Measurements from ENCODE around the gene PLXND1. TPM values are rescaled to one million over a fixed set of nuclear protein-coding genes. Genes with fewer than 3 reads are reported as not detected.

The PLXND1 gene
- total RNA-seq, 1 donor from 2014 or later: 9.0 TPM

DNA sequence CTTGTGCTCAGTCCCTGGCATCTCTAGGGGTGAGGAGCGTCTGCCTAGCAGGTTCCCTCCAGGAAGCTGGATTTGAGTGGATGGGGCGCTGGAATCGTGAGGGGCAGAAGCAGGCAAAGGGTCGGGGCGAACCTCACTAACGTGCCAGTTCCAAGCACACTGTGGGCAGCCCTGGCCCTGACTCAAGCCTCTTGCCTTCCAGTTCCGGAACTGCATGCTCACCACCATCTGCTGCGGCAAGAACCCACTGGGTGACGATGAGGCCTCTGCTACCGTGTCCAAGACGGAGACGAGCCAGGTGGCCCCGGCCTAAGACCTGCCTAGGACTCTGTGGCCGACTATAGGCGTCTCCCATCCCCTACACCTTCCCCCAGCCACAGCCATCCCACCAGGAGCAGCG, 73.1 kb downstream of the PLXND1 start:
- Histone ChIP-seq H3K27ac (no peak overlapping the region), H3K4me1 (peaks cover 14% of the 10 kb centered on the region), H3K79me2 (ENCODE audit: low read depth) (no peaks in the 10 kb centered on the region), H3F3A (ENCODE audit: low read depth) (no peaks in the 10 kb centered on the region), H3K9ac (no peak overlapping the region), H3K4me3 (no peak overlapping the region), H3K36me3 (no peaks in the 10 kb centered on the region), H3K27me3 (no peaks in the 10 kb centered on the region), H4K20me1 (ENCODE audit: low read depth) (no peaks in the 10 kb centered on the region), H3K4me2 (no peak overlapping the region), H2AFZ (replicated peaks) (no peak overlapping the region), H3K9me3 (ENCODE audit: low read depth) (no peaks in the 10 kb centered on the region)
- no peak for TF ChIP-seq EZH2 (IDR thresholded peaks at IDR 0.05)
- no peak for TF ChIP-seq EZH2phosphoT487 (IDR thresholded peaks at IDR 0.05)
- TF ChIP-seq, protein P1, sequence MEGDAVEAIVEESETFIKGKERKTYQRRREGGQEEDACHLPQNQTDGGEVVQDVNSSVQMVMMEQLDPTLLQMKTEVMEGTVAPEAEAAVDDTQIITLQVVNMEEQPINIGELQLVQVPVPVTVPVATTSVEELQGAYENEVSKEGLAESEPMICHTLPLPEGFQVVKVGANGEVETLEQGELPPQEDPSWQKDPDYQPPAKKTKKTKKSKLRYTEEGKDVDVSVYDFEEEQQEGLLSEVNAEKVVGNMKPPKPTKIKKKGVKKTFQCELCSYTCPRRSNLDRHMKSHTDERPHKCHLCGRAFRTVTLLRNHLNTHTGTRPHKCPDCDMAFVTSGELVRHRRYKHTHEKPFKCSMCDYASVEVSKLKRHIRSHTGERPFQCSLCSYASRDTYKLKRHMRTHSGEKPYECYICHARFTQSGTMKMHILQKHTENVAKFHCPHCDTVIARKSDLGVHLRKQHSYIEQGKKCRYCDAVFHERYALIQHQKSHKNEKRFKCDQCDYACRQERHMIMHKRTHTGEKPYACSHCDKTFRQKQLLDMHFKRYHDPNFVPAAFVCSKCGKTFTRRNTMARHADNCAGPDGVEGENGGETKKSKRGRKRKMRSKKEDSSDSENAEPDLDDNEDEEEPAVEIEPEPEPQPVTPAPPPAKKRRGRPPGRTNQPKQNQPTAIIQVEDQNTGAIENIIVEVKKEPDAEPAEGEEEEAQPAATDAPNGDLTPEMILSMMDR (IDR thresholded peaks at IDR 0.05): no peak
- DNase-seq (ENCODE audit: low spot score): no peak
- peaks cover 26% of the 10 kb centered on the region for H3K4me1 Mint-ChIP-seq
- H3K36me3 Mint-ChIP-seq: no peaks in the 10 kb centered on the region
- peaks cover 12% of the 10 kb centered on the region for H3K27me3 Mint-ChIP-seq (ENCODE audit: insufficient read depth, low read depth)
- peaks cover 2% of the 10 kb centered on the region for H3K9me3 Mint-ChIP-seq
- H3K27ac Mint-ChIP-seq: no peak overlapping the region
- H3K4me3 Mint-ChIP-seq: no peak overlapping the region

DNA sequence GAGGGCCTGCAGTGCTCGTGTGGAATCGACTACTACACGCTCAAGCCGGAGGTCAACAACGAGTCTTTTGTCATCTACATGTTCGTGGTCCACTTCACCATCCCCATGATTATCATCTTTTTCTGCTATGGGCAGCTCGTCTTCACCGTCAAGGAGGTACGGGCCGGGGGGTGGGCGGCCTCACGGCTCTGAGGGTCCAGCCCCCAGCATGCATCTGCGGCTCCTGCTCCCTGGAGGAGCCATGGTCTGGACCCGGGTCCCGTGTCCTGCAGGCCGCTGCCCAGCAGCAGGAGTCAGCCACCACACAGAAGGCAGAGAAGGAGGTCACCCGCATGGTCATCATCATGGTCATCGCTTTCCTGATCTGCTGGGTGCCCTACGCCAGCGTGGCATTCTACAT, 74.2 kb downstream of the PLXND1 start:
- Mint-ChIP-seq H3K27ac (peak overlapping the region; percentile 46), H3K27me3 (ENCODE audit: insufficient read depth, low read depth) (peaks cover 9% of the 10 kb centered on the region), H3K36me3 (no peaks in the 10 kb centered on the region), H3K4me1 (peaks cover 26% of the 10 kb centered on the region), H3K4me3 (no peak overlapping the region), H3K9me3 (peaks cover 2% of the 10 kb centered on the region)
- Histone ChIP-seq H3K27me3 (no peaks in the 10 kb centered on the region), H3F3A (ENCODE audit: low read depth) (no peaks in the 10 kb centered on the region), H4K20me1 (ENCODE audit: low read depth) (no peaks in the 10 kb centered on the region), H3K79me2 (ENCODE audit: low read depth) (no peaks in the 10 kb centered on the region), H2AFZ (replicated peaks) (no peak overlapping the region), H3K9me3 (ENCODE audit: low read depth) (no peaks in the 10 kb centered on the region), H3K27ac (no peak overlapping the region), H3K36me3 (no peaks in the 10 kb centered on the region), H3K4me3 (no peak overlapping the region), H3K4me1 (peaks cover 14% of the 10 kb centered on the region), H3K9ac (no peak overlapping the region), H3K4me2 (no peak overlapping the region)
- TF ChIP-seq, protein P1 (IDR thresholded peaks at IDR 0.05): no peak
- TF ChIP-seq EZH2 (IDR thresholded peaks at IDR 0.05) (no peak), EZH2phosphoT487 (IDR thresholded peaks at IDR 0.05) (no peak)
- no peak for DNase-seq (ENCODE audit: low spot score)

DNA sequence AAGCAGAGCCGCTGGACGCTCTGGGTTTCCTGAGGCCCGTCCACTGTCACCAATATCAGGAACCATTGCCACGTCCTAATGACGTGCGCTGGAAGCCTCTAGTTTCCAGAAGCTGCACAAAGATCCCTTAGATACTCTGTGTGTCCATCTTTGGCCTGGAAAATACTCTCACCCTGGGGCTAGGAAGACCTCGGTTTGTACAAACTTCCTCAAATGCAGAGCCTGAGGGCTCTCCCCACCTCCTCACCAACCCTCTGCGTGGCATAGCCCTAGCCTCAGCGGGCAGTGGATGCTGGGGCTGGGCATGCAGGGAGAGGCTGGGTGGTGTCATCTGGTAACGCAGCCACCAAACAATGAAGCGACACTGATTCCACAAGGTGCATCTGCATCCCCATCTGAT, 74.8 kb downstream of the PLXND1 start:
- no peak for DNase-seq (ENCODE audit: low spot score)
- no peak overlapping the region for H3K4me3 ChIP-seq
- H3K36me3 ChIP-seq: no peaks in the 10 kb centered on the region
- no peak overlapping the region for H3K9ac ChIP-seq
- Mint-ChIP-seq H3K9me3 (peaks cover 2% of the 10 kb centered on the region), H3K27ac (peak overlapping the region; percentile 78), H3K4me1 (peaks cover 31% of the 10 kb centered on the region), H3K27me3 (ENCODE audit: insufficient read depth, low read depth) (peaks cover 12% of the 10 kb centered on the region), H3K36me3 (no peaks in the 10 kb centered on the region), H3K4me3 (peak overlapping the region; percentile 41)
- H3K27me3 ChIP-seq: no peaks in the 10 kb centered on the region
- TF ChIP-seq, protein P1 (IDR thresholded peaks at IDR 0.05): no peak
- no peak for TF ChIP-seq EZH2phosphoT487 (IDR thresholded peaks at IDR 0.05)
- no peak for TF ChIP-seq EZH2 (IDR thresholded peaks at IDR 0.05)
- no peaks in the 10 kb centered on the region for H3F3A ChIP-seq (ENCODE audit: low read depth)
- peaks cover 18% of the 10 kb centered on the region for H3K4me1 ChIP-seq
- H3K9me3 ChIP-seq (ENCODE audit: low read depth): no peaks in the 10 kb centered on the region
- H3K27ac ChIP-seq: no peak overlapping the region
- no peak overlapping the region for H3K4me2 ChIP-seq
- H2AFZ ChIP-seq (replicated peaks): no peak overlapping the region
- no peaks in the 10 kb centered on the region for H3K79me2 ChIP-seq (ENCODE audit: low read depth)
- H4K20me1 ChIP-seq (ENCODE audit: low read depth): no peaks in the 10 kb centered on the region

Data from neural progenitor cell (in vitro differentiated cells).